HG03039 (cell line): ENCODE results near the gene IQSEC3.

Source experiments
- ATAC-seq: cut with Tn5 transposase; IDR thresholded peaks from one replicate; pipeline ENCODE4 v1.9.1; 2021; ENCODE audit warnings: mild to moderate bottlenecking, moderate library complexity; ENCODE audit not compliant: unreplicated experiment

The IQSEC3 gene

GRCh38 chr12:108594-108993, 42.0 kb downstream of the IQSEC3 start:
- no peak for ATAC-seq

- no peak for ATAC-seq
These were observed 42.9 kb downstream of the IQSEC3 start for GRCh38 chr12:109446-109845.

DNA sequence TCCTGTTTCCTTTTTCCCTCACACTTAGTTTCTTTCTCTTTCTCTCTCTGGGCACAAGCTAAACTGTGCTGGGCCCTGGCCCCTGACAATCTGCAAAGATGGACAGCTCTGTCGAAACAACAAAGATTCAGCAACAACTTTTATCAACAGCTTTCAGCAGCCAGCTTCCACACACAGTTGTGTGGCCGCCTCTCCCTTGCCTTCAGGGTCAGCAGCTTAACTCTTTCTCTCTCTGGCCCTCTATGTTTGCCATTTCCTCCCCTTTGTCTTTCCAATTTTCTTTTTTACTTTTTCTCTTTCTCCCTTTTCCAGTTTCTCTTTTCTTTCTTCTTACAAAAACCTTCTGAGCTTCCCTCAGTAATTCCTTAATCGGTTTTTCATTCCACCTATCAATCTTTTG, 43.3 kb downstream of the IQSEC3 start:
- no peak for ATAC-seq

- ATAC-seq: no peak
These were observed 45.3 kb downstream of the IQSEC3 start for GRCh38 chr12:111699-112493.

GRCh38 chr12:113347-113746, 46.8 kb downstream of the IQSEC3 start:
- ATAC-seq: no peak

- ATAC-seq: no peak
These were observed 48.2 kb downstream of the IQSEC3 start for GRCh38 chr12:114626-115211.

DNA sequence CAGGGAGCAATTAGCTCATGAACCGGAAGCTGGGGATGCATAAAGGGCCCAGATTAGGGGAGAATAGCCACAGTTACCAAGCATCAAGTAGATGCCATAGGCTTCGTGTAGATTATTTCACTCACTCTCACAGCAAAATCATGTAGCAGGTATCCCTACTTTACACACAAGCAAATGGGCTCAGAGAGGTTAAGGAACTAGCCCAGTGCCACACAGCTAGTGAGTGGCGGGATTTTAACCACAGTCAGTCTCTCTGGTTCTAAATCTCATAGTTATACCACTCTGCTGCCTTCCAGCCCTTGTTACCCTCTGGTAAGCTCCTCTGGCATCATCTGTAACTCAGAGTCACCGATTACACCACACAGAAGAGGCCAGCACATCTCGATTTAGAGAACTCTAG, 49.0 kb downstream of the IQSEC3 start:
- no peak for ATAC-seq

DNA sequence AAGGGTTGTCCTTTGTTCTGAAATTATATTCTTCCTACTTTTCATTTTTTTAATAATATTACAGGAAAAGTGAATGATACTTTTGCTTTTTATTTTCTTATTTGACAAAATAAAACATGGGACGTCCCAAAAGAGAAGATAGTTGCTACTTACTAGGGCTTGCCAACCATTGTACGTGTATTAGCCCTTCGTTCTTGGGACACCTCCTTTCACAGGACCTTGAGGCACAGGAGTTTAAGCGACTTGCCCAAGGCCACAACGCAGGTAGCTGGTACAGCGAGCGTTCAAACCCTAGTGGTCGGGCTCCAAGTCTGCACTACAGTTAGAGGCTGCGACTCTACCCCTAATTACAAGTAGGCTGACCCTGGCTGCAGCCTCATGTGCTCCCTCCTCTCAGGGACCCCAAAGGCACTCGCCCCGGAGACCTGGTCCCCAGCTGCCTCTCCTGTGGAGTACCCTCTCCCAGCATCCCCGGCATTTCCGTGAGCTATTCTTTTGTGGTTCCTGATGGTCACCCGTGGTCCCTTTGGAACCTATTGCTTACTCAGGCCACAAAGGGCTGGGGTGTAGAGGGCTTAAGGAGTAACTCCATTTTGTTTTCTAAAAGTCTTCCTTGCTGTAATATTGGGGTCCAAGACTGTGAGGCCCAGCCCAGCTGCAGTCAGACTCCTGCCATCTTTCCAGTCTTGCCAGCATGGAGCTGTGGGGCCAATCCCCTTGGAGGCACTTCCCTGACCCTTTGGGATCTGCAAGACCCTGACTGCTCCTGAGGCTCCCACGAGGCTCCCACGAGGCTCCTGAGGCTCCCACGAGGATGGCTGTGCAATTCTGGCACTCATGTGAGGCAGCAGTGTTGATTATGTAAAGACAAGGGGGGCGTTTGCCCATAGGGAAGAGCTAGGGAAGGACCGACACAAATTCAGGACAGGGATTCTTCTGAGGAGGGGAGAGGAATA, 49.7 kb downstream of the IQSEC3 start:
- ATAC-seq: no peak

- ATAC-seq: no peak
These were observed 50.7 kb downstream of the IQSEC3 start for GRCh38 chr12:117311-117710.

DNA sequence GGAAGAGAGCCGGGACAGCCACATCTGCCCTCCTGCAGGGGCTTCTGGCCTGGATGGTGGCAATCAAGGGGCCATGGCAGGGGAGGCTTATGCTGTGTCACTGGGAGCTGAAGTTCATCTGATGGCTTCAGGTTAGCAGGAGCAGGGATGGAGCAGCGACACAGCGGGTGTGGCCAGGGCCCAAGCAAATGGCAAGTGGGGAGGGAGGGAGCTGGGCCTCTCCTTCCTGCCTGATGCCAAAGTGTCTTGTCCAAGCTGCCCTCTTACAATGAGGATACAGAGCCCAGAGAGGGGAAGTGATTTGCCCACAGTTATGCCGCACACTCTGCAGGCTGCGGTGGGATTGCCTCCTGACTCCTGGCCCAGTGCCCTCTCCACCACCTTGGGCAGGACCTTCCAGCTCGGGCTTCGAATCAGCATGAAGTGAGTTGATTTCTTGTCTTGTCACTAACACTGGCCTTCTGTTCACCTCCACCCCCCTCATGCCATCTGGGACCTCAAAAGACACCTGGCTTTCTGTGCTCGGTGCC, 51.3 kb downstream of the IQSEC3 start:
- ATAC-seq: no peak

DNA sequence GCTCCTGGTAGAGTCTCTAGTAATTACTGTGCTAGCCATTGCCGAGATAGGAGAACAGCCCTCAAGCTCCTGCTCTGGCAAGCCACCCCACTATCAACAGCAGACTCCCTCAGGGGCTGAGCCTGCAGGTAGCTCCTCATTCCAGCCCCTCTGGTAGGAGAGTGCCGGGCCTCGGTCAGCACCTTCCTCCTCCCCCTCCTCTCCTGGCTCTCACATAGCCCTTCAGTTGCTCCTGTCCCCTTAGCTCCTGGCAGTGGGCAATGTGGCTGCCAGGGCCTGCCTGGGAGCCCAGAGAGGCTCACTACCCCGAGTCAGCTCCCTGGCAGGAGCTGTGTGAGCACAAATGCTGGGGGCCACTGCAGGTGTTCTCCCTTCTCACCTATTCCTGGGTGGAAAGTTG, 52.0 kb downstream of the IQSEC3 start:
- ATAC-seq: no peak

DNA sequence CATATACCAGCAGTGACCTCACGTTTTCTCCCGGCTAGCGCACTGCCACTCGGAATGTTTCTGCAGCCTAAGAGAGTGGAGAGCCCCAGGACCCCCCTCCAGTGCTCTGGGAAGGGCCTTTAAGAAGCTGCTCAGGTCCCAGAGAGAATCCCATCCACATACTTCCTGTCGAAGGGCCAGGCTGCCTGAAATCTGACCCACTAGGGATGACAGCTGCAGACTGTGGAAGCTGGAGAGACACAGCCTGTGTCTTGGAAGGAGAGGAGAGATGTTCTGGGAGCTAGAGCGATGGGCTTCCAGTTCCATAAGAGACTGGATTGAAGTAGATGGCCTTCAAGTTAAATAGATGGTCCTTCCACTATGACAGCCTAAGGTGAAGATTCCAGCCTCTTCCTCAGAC, 54.4 kb downstream of the IQSEC3 start:
- no peak for ATAC-seq

- ATAC-seq: no peak
These were observed 55.1 kb downstream of the IQSEC3 start for GRCh38 chr12:121647-122046.

GRCh38 chr12:125075-125474, 58.5 kb downstream of the IQSEC3 start:
- ATAC-seq: no peak

GRCh38 chr12:125566-125965, 59.0 kb downstream of the IQSEC3 start:
- no peak for ATAC-seq

DNA sequence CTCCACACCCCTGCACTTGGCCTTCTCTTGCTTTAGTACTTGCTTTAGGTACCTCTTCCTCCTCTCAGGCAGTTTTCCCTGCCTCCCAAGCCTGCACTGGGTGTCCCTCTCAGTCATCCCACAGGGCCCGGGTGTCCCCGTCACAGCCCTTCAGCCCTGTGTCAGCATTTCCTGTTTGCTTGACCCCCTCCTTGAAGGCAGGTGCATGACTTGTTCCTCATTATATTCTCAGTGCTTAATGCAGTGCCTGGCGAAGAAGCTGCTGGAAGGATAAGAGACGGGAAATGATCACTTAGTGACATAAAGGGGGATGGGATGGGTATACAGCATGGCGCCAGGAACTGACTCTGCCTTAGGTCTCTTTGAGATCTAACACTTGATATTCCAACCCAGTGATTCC, 61.5 kb downstream of the IQSEC3 start:
- ATAC-seq: no peak

DNA sequence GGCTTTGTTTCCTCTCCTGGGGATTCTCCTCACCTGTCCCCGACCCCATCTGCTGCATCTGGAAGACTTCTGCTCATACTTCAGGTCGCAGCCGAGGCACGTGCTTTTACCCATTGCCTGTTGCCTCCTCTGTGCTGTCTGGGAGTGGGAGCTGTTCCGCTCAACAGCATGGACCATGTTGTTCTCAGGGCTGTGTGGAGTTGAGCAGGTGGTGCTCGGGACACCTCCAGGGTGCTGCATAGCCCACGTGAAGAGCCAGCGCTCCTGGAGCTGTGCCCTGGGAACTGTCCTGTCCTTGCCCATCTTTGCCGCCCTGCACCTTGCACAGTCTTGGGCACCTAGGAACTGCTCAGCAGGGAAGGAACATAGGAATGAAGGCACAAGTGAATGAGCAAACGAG, 62.4 kb downstream of the IQSEC3 start:
- no peak for ATAC-seq

DNA sequence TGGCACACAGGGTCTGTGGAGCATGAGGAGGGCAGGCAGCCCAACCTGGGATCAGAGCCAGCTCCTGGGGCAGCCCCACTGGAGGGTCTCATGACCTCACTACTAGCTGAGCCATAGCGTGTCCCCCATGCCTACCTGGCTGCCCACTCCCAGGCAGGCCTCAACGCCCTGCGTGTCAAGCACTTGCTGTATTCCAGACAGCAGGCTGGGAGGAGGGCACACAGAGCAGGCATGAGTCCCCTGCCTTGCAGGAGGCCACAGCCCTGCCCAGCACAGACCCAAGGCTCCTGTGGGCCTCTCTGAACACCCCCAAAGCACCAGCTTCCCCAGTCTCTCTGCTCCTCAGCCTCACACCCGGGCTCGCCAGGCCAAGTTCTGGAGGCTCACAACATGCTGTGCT, 64.0 kb downstream of the IQSEC3 start:
- ATAC-seq: no peak

GRCh38 chr12:131008-131407, 64.4 kb downstream of the IQSEC3 start:
- ATAC-seq: no peak

- ATAC-seq: no peak
These were observed 65.3 kb downstream of the IQSEC3 start for GRCh38 chr12:131732-132495.
